Fibroblast of upper back skin (primary cell): ENCODE measurements around the gene MYO1A.
"Not testable (repeated sequence)": the region's sequence is repeated elsewhere in the genome, so short reads cannot be mapped to it uniquely, and the experiment has no call there.

Source experiments
- DNase-seq: peaks from one replicate; pipeline ENCODE4 v3.0.0-alpha.2; 2013

Gene MYO1A

DNA sequence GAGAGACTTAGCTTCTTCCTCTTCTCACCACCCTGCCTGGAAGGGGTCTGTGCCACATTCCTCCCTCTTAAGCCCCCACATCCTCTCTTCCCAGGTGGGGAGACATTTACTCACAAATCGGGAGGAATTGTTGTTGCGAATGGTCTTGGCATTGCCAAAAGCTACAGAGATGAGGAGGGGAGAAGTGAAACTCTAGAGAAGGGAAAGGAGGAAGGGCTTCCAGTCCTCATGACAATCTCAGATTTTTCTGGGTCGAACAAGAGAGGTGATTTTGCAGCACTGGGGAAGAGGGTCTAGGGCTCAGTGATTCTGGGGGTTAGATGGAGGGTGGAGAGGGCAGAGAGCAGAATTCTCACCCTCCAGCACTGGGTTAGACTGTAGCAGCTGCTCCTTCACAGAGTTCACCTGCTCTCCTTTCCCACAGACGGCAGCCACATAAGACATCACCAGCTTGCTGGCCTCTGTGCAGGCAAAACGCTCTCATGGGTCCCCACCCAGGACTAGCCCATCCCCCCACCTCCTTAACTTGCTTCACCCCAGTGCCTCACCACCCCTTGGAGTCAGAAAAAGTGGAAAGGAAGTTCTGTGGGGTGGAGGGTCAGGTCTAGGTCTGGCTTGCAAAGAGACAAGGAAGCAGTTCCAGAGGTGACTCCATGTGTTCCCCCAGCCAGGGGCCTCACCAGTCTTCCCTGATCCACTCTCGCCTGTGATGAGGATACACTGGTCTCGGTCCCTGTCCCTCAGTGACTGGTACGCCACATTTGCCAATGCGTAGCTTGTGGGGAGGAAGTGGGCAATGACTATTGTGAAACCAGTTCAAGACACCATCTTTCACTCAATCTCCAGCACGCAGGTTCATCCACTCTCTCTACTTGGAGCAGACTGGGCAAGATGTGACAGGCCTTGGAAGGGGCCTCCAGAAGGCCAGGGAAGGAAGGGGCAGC is 2.7 kb downstream of the MYO1A start:
- no peak for DNase-seq

DNA sequence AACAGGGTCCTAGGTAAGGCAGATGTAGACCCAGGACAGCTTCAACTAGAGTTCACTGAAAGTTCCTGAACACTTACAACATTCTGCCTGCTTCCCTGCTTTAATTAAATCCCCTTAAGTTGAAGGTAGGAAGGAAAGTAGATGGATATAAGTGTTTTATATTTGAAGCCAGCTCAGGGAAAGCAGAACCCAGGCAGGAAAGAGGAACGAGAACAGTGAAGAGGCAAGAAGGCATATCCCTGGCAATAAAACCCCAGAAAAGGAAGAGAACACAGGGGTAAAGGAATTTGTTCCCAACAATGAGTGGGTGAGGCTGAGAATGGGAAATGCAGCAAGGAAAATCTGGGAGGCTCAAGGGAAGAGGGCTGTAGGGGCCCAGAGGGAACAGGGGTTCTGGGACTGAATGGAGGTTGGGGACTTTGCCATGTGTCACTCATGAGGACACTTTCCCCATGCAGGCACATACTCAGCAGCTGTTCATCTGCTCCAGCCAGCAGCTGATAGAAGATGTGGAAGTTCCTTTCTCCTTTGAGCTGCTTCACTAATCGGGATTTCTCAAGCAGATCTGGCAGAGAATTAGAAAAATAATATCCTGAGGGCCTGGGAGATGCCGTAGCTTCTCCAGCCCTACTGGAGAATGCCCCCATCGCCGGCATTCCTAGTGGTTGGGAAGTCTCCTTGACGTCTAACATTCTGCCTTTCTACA is 3.7 kb downstream of the MYO1A start:
- no peak for DNase-seq

DNA sequence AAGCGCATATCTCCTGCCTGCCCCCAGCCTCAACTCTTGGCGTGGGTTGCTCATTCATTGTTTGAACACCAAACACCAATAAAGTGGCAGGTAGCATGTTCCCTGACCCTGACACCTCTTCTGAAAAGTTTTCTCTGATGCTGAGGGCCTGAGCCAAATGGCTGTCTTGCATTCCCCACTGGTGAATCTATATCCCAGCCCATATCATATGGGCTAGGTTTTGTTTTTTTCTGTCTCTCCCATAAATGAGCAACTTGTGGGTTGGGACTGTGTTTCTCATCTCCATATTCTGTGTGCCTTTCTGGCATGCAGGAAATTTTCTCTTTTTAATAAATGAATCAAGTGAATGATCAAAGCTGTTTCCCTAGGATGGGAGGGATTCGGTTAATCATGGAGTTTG is 5.0 kb downstream of the MYO1A start:
- DNase-seq, result no peak

DNA sequence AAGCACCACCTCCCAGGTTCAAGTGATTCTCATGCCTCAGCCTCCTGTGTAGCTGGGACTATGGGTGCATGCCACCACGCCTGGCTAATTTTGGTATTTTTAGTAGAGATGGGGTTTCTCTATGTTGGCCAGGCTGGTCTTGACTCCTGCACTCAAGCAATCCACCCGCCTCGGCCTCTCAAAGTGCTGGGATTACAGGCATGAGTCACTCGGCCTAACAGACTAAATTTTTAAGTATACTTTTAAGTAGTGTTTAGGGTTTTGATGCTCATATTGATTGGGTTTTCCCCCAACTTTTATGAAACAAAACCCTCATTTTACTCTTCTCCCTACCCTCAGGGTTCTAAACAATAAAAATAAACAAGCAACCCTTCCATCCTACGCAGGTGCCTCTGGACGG is 5.5 kb downstream of the MYO1A start:
- DNase-seq, result no peak

- DNase-seq, result no peak
These were observed 7.2 kb downstream of the MYO1A start for GRCh38 chr12:57042695-57043094.

GRCh38 chr12:57040750-57041149 is 9.2 kb downstream of the MYO1A start:
- no peak for DNase-seq

DNA sequence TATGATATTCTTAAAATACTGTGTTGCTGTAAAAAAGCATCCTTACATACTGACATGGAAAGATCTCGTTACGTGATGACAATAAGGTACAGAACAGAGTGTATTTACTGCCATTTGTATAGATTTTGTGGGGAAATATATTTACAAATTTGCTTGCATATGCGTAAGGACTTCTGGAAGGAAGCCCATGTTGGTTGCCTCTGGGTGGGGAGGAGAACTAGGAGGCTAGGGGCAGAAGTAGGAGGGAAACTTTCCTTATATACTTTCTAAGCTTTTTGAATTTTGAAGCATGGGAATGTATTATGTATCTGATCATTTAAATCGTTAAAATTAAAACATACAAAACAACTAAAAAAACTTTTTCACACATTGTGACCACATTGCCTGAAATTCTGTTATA is 9.7 kb downstream of the MYO1A start:
- DNase-seq, result no peak

GRCh38 chr12:57039016-57039798 is 10.7 kb downstream of the MYO1A start:
- DNase-seq, result no peak

DNA sequence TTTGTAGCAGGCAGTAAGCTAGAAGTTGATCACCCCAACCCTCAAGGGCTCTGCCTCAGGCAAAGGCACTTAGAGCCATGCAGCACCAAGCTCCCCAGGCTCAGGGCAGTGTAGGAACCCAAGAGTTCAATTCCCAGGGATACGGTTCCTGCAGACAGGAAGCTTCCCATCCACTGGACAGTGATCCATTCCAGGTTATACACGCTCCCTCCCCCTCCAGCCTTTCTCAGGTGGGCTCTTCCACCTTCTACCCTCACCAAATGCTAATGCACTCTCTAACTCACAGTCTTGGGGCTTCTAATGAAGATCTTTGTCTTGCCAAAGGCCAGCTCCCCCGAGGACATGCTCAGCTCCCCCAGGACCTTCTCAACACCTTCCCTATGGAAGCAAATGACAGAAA is 12.7 kb downstream of the MYO1A start:
- no peak for DNase-seq

GRCh38 chr12:57033431-57033830 is 16.5 kb downstream of the MYO1A start:
- DNase-seq, result no peak

DNA sequence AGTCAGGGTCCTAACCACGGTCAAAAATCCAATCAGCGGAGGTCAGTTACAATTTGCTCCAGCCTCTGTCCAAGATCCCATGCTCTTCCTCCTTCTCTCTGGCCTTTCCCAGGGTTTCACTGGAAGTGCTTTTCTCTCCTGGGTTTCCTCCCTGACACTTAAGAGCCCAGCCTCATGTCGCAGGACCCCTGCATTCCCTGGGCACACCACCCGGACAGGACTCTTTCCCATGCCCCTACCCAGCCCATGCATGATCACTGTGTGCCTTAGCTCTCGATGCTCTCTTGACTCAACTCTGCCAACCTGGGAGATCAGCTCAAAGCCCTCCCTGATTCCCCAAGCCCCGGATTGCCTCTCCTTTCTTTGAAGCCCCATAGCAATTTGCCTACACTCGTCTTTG is 18.1 kb downstream of the MYO1A start:
- DNase-seq, result no peak

DNA sequence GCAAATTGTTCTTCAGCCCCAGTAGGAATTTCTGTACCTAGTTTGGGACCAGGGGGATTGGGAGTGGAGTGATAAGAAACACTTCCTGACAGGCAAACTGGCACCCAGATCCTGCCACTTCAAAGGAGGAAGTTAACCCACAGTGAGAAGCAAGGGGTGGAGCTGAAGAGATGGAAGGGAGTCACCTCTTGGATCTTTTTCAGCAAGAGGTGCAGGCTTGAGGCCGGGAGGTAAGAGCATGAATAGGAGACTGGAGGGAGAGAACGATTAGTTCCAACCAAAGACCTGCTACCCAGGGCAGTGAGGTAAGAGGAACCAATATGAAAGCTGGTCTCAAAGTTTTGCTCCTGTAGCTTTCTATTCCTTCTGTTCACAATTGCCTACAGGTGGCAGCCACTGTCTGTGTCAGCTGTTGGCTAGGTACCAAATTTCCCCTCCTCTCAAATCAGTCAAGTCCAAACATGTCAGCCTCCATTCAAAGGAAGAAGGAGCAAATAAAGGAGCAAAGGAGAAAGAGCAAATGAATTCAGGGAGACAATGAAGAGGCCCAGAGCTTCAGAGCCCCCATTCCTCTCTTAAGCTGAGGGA is 18.7 kb downstream of the MYO1A start:
- no peak for DNase-seq

DNA sequence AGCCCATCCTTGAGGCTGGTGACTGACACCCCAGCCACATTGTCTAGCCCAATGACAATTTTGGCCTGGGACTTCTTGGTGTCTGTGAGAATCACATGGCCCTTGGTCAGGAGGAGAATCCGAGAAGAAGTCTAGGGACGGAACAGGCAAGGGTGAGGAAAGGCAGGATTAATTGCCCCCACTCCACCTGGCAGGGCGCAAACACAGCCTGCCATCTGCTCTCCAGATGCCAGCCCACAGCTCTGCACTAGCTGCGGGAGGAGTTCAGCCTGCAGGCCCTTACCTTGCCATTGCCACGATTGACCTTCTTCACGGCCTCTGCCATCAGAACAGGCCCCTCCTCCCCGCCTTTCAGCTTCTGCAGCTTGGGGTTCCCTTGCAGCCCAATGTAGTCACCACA is 20.5 kb downstream of the MYO1A start:
- no peak for DNase-seq

DNA sequence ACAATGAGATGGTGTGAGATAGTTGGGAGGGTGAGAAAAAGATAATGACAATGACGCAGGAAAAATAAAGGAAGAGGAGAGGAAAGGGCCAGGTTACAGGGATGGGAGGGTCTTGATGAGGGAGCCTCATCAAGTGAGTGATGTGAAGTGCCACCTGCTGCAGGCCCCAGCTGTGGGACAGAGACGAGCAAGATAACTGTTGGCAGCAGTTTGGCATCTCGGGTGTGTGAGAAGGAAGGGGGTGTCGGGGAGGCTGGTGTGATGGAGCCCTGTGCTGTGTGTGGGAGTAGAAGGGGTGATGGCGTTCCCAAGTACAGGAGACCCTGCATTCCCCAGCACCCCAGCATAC is 22.1 kb downstream of the MYO1A start:
- DNase-seq, result no peak

DNA sequence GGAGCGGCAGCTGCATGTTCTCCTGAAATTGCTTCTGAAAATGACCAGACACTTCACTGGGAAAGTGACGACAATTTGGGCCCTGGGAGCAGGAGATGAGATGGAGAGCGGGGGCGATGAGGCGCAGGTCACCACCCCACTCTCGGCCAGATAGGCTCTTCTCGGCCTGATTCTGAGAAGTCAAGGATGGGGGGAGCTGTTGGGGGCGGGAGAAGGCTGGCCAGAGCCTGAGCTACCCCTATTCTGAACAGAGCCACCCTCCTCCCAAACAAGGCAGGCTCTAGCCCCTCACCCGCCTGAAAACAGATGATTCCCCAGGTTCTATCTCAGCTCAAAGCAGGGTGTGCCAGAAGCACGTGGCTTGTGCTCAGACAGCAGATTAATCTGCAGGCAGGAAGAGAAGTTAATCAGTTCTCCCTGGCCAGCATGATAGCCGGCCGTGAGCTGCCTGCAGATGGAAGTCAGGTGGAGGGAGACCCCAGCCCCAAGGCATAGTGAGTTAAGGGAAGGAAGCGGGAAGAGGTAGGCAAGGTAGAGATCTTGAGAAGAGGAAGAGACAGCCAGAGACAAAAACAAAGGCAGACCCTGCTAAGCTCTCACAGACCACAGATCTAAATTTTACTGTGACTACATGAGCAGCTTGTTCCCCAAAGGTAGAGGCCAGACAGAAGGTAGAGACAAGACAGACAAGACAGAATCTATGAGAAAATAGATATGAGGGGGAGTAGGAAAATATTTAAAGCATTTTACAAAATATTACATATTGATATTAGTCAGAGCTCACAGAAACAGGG is 22.7 kb downstream of the MYO1A start:
- no peak for DNase-seq

GRCh38 chr12:57025196-57025595 is 24.7 kb downstream of the MYO1A start:
- no peak for DNase-seq

DNA sequence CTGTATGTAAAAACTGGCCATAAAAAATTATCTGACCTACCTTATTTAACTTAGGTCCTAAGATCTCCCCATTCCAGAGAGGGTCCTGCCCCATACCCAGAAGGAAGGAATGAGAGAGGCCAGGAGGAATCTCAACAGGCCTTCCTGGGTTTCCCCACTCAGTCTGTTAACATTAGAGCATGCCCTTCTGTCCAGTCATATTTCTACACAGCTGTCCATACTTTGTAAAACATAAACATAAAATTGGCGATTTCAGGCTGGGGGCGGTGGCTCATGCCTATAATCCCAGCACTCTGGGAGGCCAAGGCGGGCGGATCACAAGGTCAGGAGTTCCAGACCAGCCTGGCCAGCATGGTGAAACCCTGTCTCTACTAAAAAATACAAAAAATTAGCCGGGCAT is 27.6 kb downstream of the MYO1A start:
- not testable (repeated sequence) for DNase-seq

DNA sequence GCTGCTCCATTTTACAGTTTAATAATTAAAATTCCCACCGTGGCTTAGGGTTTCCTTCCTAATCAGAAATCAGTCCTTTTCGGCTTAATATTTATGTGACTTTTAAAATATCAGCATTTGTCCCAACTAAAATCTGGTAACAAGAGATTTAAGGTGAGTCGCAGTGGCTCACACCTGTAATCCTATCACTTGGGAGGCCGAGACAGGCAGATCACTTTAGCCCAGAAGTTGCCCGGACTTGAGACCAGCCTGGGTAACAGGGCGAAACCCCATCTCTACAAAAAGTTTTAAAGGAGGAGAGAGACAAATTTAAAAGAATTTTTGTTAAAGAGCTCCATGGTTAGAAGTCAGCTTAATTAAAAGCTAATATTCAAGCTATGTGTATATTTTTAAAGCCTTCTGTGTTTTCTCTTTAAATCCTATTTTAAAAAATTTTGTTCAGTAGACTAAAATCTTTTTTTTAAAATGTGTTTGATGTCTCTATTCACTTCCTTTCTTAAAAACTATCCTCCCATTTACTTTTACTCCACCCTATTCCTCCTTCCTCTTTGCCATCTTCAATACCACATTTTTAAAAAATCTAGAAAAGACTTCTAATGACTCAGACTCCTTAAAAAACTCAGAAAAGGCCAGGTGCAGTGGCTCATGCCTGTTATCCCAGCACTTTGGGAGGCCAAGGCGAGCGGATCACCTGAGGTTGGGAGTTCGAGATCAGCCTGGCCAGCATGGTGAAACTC is 29.8 kb downstream of the MYO1A start:
- DNase-seq, result no peak

DNA sequence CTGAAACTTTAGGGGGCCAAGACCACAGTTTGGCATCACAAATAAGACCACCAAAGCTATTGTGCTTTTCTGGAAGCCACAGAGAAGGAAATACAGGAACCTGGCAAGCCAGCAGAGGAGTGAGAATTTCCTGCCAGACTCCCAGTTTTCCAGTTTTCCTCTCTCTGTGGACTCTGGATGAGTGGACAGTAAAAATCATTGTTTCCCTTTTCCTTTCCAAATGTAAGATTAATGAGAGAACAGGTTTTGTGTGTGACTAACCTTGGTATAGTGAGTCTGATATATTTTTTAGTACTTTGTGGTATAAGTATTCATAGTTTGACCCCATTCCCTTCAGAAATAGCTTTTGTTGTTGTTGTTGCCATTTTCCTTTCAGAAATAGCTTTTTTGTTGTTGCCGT is 31.0 kb downstream of the MYO1A start:
- DNase-seq, result no peak

GRCh38 chr12:57018353-57018752 is 31.6 kb downstream of the MYO1A start:
- DNase-seq, result not testable (repeated sequence)

DNA sequence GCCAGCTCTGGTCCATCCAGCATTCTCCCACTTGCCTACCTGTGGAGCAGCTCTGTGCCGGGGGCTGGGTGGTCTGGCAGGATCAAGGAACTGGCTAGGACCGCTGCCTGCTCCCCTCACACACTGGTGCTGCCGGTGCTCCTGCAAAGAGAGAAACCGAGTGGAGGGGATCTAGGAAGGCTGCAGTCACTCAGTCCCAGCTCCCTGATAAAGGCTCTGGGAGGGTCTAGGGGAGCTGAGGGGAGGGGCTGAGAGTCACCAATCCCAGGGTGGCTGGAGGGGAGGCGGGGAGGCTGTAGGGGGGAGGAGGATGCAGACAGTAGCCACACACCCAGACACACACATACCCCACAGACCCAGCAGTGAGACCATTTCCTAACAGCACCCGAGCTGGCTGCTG is 33.6 kb downstream of the MYO1A start, which contains the start of gene TAC3:
Gene TAC3 (minus strand): TSS at position 182 of the 400 bp plus-strand sequence. CDS start 732 bp downstream, outside the sequence.
- DNase-seq, result no peak
